Cardiac fibroblast (primary cell): ENCODE measurements around the gene MAST3.
A peak's percentile ranks its signal among the peaks of the same experiment; 100 is the strongest.
"Not testable (repeated sequence)": the region's sequence is repeated elsewhere in the genome, so short reads cannot be mapped to it uniquely, and the experiment has no call there.

Experiments
- DNase-seq, 2 donors: peaks; one replicate each; pipeline versions ENCODE4 v3.0.0 to v3.0.0-alpha.2; 2010; ENCODE audit warnings: low read depth in 2 of 2
- H3K4me3 ChIP-seq, 2 donors: replicated peaks in 1 of 2; 1 replicate in 1 of 2; 2 replicates in 1 of 2; pipeline ENCODE4 v1.5.1; 2011; ENCODE audit warnings: low read depth in 2 of 2, low read length in 2 of 2, mild to moderate bottlenecking in 2 of 2, moderate library complexity in 1 of 2
- CTCF ChIP-seq: IDR thresholded peaks from one replicate; pipeline ENCODE4 v1.5.1; 2011; ENCODE audit warnings: low read depth, mild to moderate bottlenecking, low read length, inconsistent platforms

The MAST3 gene

GRCh38 chr19:18085702-18086457 is 11.7 kb upstream of the MAST3 start:
- H3K4me3 ChIP-seq = no peak overlapping the region
- DNase-seq = no peak
- TF ChIP-seq CTCF = no peak

GRCh38 chr19:18086590-18087138 is 10.9 kb upstream of the MAST3 start, which contains the start of gene IL12RB1:
IL12RB1 (minus strand) TSS chr19:18086934; CDS start chr19:18086823, 111 bp downstream.
- H3K4me3 ChIP-seq = peak within 1 kb of the TSS in 1 of 2 donors; percentile 5
- DNase-seq = no peak
- TF ChIP-seq CTCF = no peak

GRCh38 chr19:18089096-18089541 is 8.5 kb upstream of the MAST3 start:
- DNase-seq = peak; percentile 72 to 78
- not testable (repeated sequence) for H3K4me3 ChIP-seq

- no peak for DNase-seq
Observed at GRCh38 chr19:18089726-18090125, 7.9 kb upstream of the MAST3 start.

GRCh38 chr19:18090545-18091216 is 6.9 kb upstream of the MAST3 start:
- TF ChIP-seq CTCF = no peak
- no peak overlapping the region for H3K4me3 ChIP-seq
- peak; percentile 45 to 71 for DNase-seq

More at GRCh38 chr19:18089726-18090125, 7.9 kb upstream of the MAST3 start:
- TF ChIP-seq CTCF = no peak
- H3K4me3 ChIP-seq = no peak overlapping the region

GRCh38 chr19:18091217-18091608 is 6.4 kb upstream of the MAST3 start:
- no peak for TF ChIP-seq CTCF
- H3K4me3 ChIP-seq = no peak overlapping the region
- no peak for DNase-seq

GRCh38 chr19:18093439-18094161 is 4.0 kb upstream of the MAST3 start:
- no peak for TF ChIP-seq CTCF
- peak in 1 of 2 donors; percentile 66 for DNase-seq
- H3K4me3 ChIP-seq = no peak overlapping the region
